IMR-90 (cell line): ENCODE results near the gene FCRLA. TPM values are rescaled to one million over a fixed set of nuclear protein-coding genes. Genes with fewer than 3 reads are reported as not detected.

Source experiments
- ATAC-seq: fragments of 200-7000 bp; cut with Tn5 transposase; 2 replicates; pipeline ENCODE4 v1.9.1; 2020; ENCODE audit warnings: low read depth, mild to moderate bottlenecking, moderate library complexity
- BruUV-seq: library from RNA; stranded (reverse); fragments of 400-500 nt; replicated peaks from 2 replicates; lab custom pipeline; 2021; lab: Mats Ljungman, UMichigan
- CTCF ChIA-PET: fragments of 300-600 bp; formaldehyde crosslinking; extraction: SDS; loops from one replicate; lab custom pipeline; 2021; ENCODE audit warnings: antibody characterized with exemption; lab: Yijun Ruan, JAX
- POLR2A ChIA-PET: fragments of 300-600 bp; sonication (Branson Sonifier 250); formaldehyde crosslinking; loops from one replicate; lab custom pipeline; 2022; ENCODE audit warnings: antibody characterized with exemption; ENCODE audit not compliant: unreplicated experiment; lab: Charles Lee
- DNase-seq: peaks from one replicate; pipeline ENCODE4 v3.0.0; 2013
- H2AFZ ChIP-seq: replicated peaks from 2 replicates; pipeline ENCODE3; 2013; ENCODE audit warnings: low read length, mild to moderate bottlenecking; ENCODE audit not compliant: poor library complexity
- H2AK5ac ChIP-seq: 2 replicates; pipeline ENCODE4 v1.6.1; 2013; ENCODE audit warnings: low read depth, low read length, inconsistent platforms
- H2AK9ac ChIP-seq: replicated peaks from 2 replicates; pipeline ENCODE3; 2013; ENCODE audit warnings: mild to moderate bottlenecking, low read depth, low read length, moderate library complexity; ENCODE audit not compliant: poor library complexity
- H2BK120ac ChIP-seq: 2 replicates; pipeline ENCODE4 v1.6.1; 2013; ENCODE audit warnings: low read depth, low read length, inconsistent platforms
- H2BK15ac ChIP-seq: 3 replicates; pipeline ENCODE4 v1.6.1; 2013; ENCODE audit warnings: low read depth, low read length, inconsistent platforms
- H2BK20ac ChIP-seq: 2 replicates; pipeline ENCODE4 v1.6.1; 2013; ENCODE audit warnings: low read depth, mild to moderate bottlenecking, inconsistent platforms, low read length, moderate library complexity
- H2BK5ac ChIP-seq: 2 replicates; pipeline ENCODE4 v1.6.1; 2013; ENCODE audit warnings: mild to moderate bottlenecking, low read depth, low read length, inconsistent platforms; ENCODE audit not compliant: poor library complexity, severe bottlenecking
- H3K14ac ChIP-seq: replicated peaks from 2 replicates; pipeline ENCODE4 v1.6.1; 2013; ENCODE audit warnings: low read depth, low read length, inconsistent platforms
- H3K18ac ChIP-seq: 2 replicates; pipeline ENCODE4 v1.6.1; 2013; ENCODE audit warnings: low read depth, low read length, control low read depth
- H3K23ac ChIP-seq: 2 replicates; pipeline ENCODE4 v1.6.1; 2013; ENCODE audit warnings: low read depth, low read length, inconsistent platforms
- H3K27ac ChIP-seq: 2 replicates; pipeline ENCODE4 v1.5.1; 2013; ENCODE audit warnings: mild to moderate bottlenecking, control low read depth, low read length; ENCODE audit not compliant: insufficient read depth
- H3K27me3 ChIP-seq: 2 replicates; pipeline ENCODE4 v1.6.1; 2013; ENCODE audit warnings: low read length; ENCODE audit not compliant: control insufficient read depth, insufficient read depth
- H3K36me3 ChIP-seq: 2 replicates; pipeline ENCODE4 v1.6.1; 2013; ENCODE audit warnings: low read length, mixed read lengths; ENCODE audit not compliant: control insufficient read depth, insufficient read depth
- H3K4ac ChIP-seq: 2 replicates; pipeline ENCODE4 v1.6.1; 2013; ENCODE audit warnings: low read depth, low read length, inconsistent platforms
- H3K4me1 ChIP-seq: 2 replicates; pipeline ENCODE4 v1.6.1; 2013; ENCODE audit warnings: low read length, mixed read lengths; ENCODE audit not compliant: control insufficient read depth, insufficient read depth
- H3K4me2 ChIP-seq: 2 replicates; pipeline ENCODE4 v1.6.1; 2013; ENCODE audit warnings: low read depth, mild to moderate bottlenecking, control low read depth, low read length, moderate library complexity
- H3K4me3 ChIP-seq: 2 replicates; pipeline ENCODE4 v1.5.1; 2013; ENCODE audit warnings: low read depth, mild to moderate bottlenecking, control low read depth, low read length, moderate library complexity; ENCODE audit not compliant: insufficient read depth
- H3K56ac ChIP-seq: 2 replicates; pipeline ENCODE4 v1.6.1; 2013; ENCODE audit warnings: low read length, inconsistent platforms; ENCODE audit not compliant: insufficient read depth; ENCODE audit errors: extremely low read depth
- H3K79me1 ChIP-seq, 2 experiments: 2 replicates each; pipeline ENCODE4 v1.6.1; 2013; ENCODE audit warnings: low read length in 2 of 2, inconsistent platforms in 1 of 2, low read depth in 1 of 2
- H3K9ac ChIP-seq: 2 replicates; pipeline ENCODE4 v1.6.1; 2013; ENCODE audit warnings: low read depth, low read length, control low read depth
- H3K9me1 ChIP-seq: 2 replicates; pipeline ENCODE4 v1.6.1; 2013; ENCODE audit warnings: low read length, inconsistent platforms; ENCODE audit not compliant: insufficient read depth
- H3K9me3 ChIP-seq: 2 replicates; pipeline ENCODE4 v1.6.1; 2013; ENCODE audit warnings: low read length; ENCODE audit not compliant: control insufficient read depth, insufficient read depth
- H4K20me1 ChIP-seq: 2 replicates; pipeline ENCODE4 v1.6.1; 2013; ENCODE audit warnings: low read length, inconsistent platforms; ENCODE audit not compliant: insufficient read depth
- H4K5ac ChIP-seq: 2 replicates; pipeline ENCODE4 v1.6.1; 2013; ENCODE audit warnings: mild to moderate bottlenecking, low read depth, low read length, control low read depth
- H4K8ac ChIP-seq, 2 experiments: 2 replicates each; pipeline ENCODE4 v1.6.1; 2013; ENCODE audit warnings: low read depth in 2 of 2, low read length in 2 of 2, control low read depth in 1 of 2, inconsistent platforms in 1 of 2
- H4K91ac ChIP-seq: 2 replicates; pipeline ENCODE4 v1.6.1; 2013; ENCODE audit warnings: low read depth, low read length, inconsistent platforms; ENCODE audit not compliant: insufficient read depth
- CEBPB ChIP-seq: IDR thresholded peaks from 2 replicates; pipeline ENCODE4 v1.6.1; 2012; ENCODE audit warnings: low read depth, low read length, improper control_type of control experiment
- CHD1 ChIP-seq: IDR thresholded peaks from 2 replicates; pipeline ENCODE4 v1.6.1; 2012; ENCODE audit warnings: low read depth, low read length, improper control_type of control experiment
- CTCF ChIP-seq: conservative IDR thresholded peaks from 2 replicates; pipeline ENCODE4 v1.5.1; 2012; ENCODE audit warnings: mild to moderate bottlenecking, low read depth, low read length, improper control_type of control experiment
- ELK1 ChIP-seq: fragments of 150-350 bp; IDR thresholded peaks from 2 replicates; pipeline ENCODE4 v1.6.1; 2016; ENCODE audit warnings: low read depth, mild to moderate bottlenecking, low read length, moderate library complexity, borderline replicate concordance
- FOS ChIP-seq: fragments of 150-350 bp; IDR thresholded peaks from 2 replicates; pipeline ENCODE4 v1.6.1; 2016; ENCODE audit warnings: low read depth, low read length
- MAFK ChIP-seq: IDR thresholded peaks from 2 replicates; pipeline ENCODE4 v1.6.1; 2012; ENCODE audit warnings: low read depth, low read length, improper control_type of control experiment
- MXI1 ChIP-seq: IDR thresholded peaks from 2 replicates; pipeline ENCODE4 v1.6.1; 2012; ENCODE audit warnings: low read depth, mild to moderate bottlenecking, low read length, moderate library complexity, borderline replicate concordance
- NFE2L2 ChIP-seq: fragments of 150-350 bp; IDR thresholded peaks from 2 replicates; pipeline ENCODE4 v1.6.1; 2016; ENCODE audit warnings: low read depth, mild to moderate bottlenecking, low read length
- POLR2A ChIP-seq: IDR thresholded peaks from 2 replicates; pipeline ENCODE4 v1.6.1; 2012; ENCODE audit warnings: mild to moderate bottlenecking, low read depth, low read length
- RAD21 ChIP-seq: IDR thresholded peaks from 2 replicates; pipeline ENCODE4 v1.6.1; 2012; ENCODE audit warnings: low read length, improper control_type of control experiment
- RCOR1 ChIP-seq: IDR thresholded peaks from 2 replicates; pipeline ENCODE4 v1.6.1; 2012; ENCODE audit warnings: mild to moderate bottlenecking, low read length, improper control_type of control experiment; ENCODE audit not compliant: insufficient replicate concordance
- SMC3 ChIP-seq: fragments of 150-350 bp; IDR thresholded peaks from 2 replicates; pipeline ENCODE4 v1.6.1; 2016; ENCODE audit warnings: low read depth, mild to moderate bottlenecking, antibody characterized with exemption, low read length, moderate library complexity
- USF2 ChIP-seq: fragments of 150-350 bp; IDR thresholded peaks from 2 replicates; pipeline ENCODE4 v1.6.1; 2017; ENCODE audit warnings: mild to moderate bottlenecking, antibody characterized with exemption, low read length, low read depth
- WGBS, 2 experiments: methylation state at CpG; one replicate each; pipeline versions ENCODE4 v1.1.5 to v1.1.7; 2013; ENCODE audit warnings: missing lambda C conversion rate in 2 of 2; ENCODE audit not compliant: insufficient read length in 1 of 2; ENCODE audit errors: extremely low coverage in 2 of 2; 5-methylcytosine and 5-hydroxymethylcytosine counted together
- dilution Hi-C: fragments of 300-500 bp; cut with HindIII; formaldehyde crosslinking; loops from one replicate; pipeline ENCODE4 v1.14.3; 2018; ENCODE audit warnings: low sequenced_read_pairs; ENCODE audit not compliant: unreplicated experiment
- in situ Hi-C: fragments of 300-500 bp; cut with MboI; formaldehyde crosslinking; loops from 3 replicates; pipeline ENCODE4 v1.14.3; 2019; ENCODE audit warnings: low sequenced_read_pairs, inconsistent platforms, mixed read lengths
- intact Hi-C: fragments of 100-400 bp; cut with micrococcal nuclease; formaldehyde crosslinking; loops from 2 replicates; pipeline ENCODE4 v1.10.0; 2022
- polyA plus RNA-seq, 3 experiments: library from polyadenylated mRNA; depleted of rRNA; stranded (reverse); fragments of >200 nt; gene quantifications; 2 replicates each; pipeline ENCODE4 v1.2.3, GENCODE V29; 2012; ENCODE audit warnings: low replicate concordance in 1 of 3
- total RNA-seq: library from RNA; depleted of rRNA; stranded (reverse); fragments of >200 nt; gene quantifications from 2 replicates; pipeline ENCODE4 v1.2.3, GENCODE V29; 2012

The FCRLA gene
- total and polyA plus RNA-seq, 2 of the 4 experiments (the other 2 are of a cell fraction), result 0.36 TPM

- H3K23ac ChIP-seq, result peak overlapping the region; percentile 94
- peaks cover 3 to 13% of the 10 kb centered on the region in 2 experiments; a peak in 1 of 4 replicates for H3K79me1 ChIP-seq
- no TSS peak for BruUV-seq
- peak overlapping the region; percentile 23; the same call in 1 of the 3 replicates for H2BK15ac ChIP-seq
- H2BK5ac ChIP-seq, result peak overlapping the region; percentile 88
- peak overlapping the region; percentile 96 for H2AFZ ChIP-seq
- H3K36me3 ChIP-seq, result no peaks in the 10 kb centered on the region
- peak overlapping the region; percentile 92 for H2AK9ac ChIP-seq
- H3K27ac ChIP-seq, result peak overlapping the region; percentile 91
- H3K4ac ChIP-seq, result peak overlapping the region; percentile 92
- peak overlapping the region; percentile 82 for H3K14ac ChIP-seq
- dilution Hi-C loops (no loop called here), intact Hi-C loops (no loop called here), in situ Hi-C loops (loop anchor here (25.0 kb wide), 1 partner anchor 89 kb away; the partner anchor contains the start of gene FCGR3B)
- ATAC-seq (peak; percentile 85), DNase-seq (peak; percentile 79)
- H4K8ac ChIP-seq, result peak overlapping the region; percentile 71 to 85
- H3K9me1 ChIP-seq, result peaks cover 16% of the 10 kb centered on the region; the same call in 1 of the 2 replicates
- peaks cover 3% of the 10 kb centered on the region for H3K4me1 ChIP-seq
- peak overlapping the region; percentile 87 for H3K9ac ChIP-seq
- WGBS, 2 experiments, result 0% methylated on average over 47 of the region's 83 CpGs; no CpG with 5 or more reads in 1 of the 2 experiments
- H3K27me3 ChIP-seq, result no peaks in the 10 kb centered on the region
- H3K56ac ChIP-seq, result peak overlapping the region; percentile 55
- H3K9me3 ChIP-seq, result no peaks in the 10 kb centered on the region
- peak overlapping the region; percentile 86 for H4K5ac ChIP-seq
- CTCF ChIA-PET, result interaction anchor here (0.7 to 2.0 kb wide), 3 partner anchors 10 to 15 kb away, joined by 3 to 8 read pairs (median 3); no protein-coding TSS in a partner anchor
- peak overlapping the region; percentile 68 for H3K18ac ChIP-seq
- peak overlapping the region; percentile 98 for H3K4me3 ChIP-seq
- no peak overlapping the region for H2BK20ac ChIP-seq
- H4K91ac ChIP-seq, result peak overlapping the region; percentile 69; the same call in 1 of the 2 replicates
- peak overlapping the region; percentile 90 for H3K4me2 ChIP-seq
- peak overlapping the region; percentile 78 for H2AK5ac ChIP-seq
- H4K20me1 ChIP-seq, result no peaks in the 10 kb centered on the region
- H2BK120ac ChIP-seq, result peak overlapping the region; percentile 65
- POLR2A ChIA-PET, result interaction anchor here (0.7 kb wide), 1 partner anchor 196 kb away, joined by 4 read pairs; no protein-coding TSS in a partner anchor
- no peak for TF ChIP-seq RCOR1
- TF ChIP-seq CEBPB, result no peak
- no peak for TF ChIP-seq SMC3
- TF ChIP-seq MAFK, result no peak
- TF ChIP-seq ELK1, result no peak
- no peak for TF ChIP-seq CTCF
- no peak for TF ChIP-seq FOS
- no peak for TF ChIP-seq CHD1
- TF ChIP-seq NFE2L2, result no peak
- peak; percentile 2; the same call in 1 of the 2 replicates for TF ChIP-seq USF2
- peak; percentile 31; the same call in 1 of the 2 replicates for TF ChIP-seq POLR2A
- TF ChIP-seq MXI1, result no peak
- no peak for TF ChIP-seq RAD21
Observed at GRCh38 chr1:161726473-161727255, 19.6 kb downstream of the FCRLA start.
